SK-N-SH treated with all-trans-retinoic acid at 6 μM for 48 hours (cell line): ENCODE measurements around the gene MAGEB18.

Experiments
- ATAC-seq: fragments of 200-7000 bp; cut with Tn5 transposase; 3 replicates; pipeline ENCODE4 v1.9.1; 2020; ENCODE audit warnings: mild to moderate bottlenecking, moderate library complexity
- ARNTL ChIP-seq: fragments of 450-650 bp; formaldehyde crosslinking; IDR thresholded peaks from 2 replicates; pipeline ENCODE4 v1.5.0; 2020; ENCODE audit warnings: low read depth, mild to moderate bottlenecking, moderate library complexity, borderline replicate concordance
- BACH2 ChIP-seq: fragments of 250-450 bp; sonication (Bioruptor Pico); IDR thresholded peaks from 2 replicates; pipeline ENCODE4 v1.9.0; 2021; ENCODE audit warnings: mild to moderate bottlenecking, borderline replicate concordance
- CREB5 ChIP-seq: fragments of 250-450 bp; sonication (Bioruptor Pico); IDR thresholded peaks from 2 replicates; pipeline ENCODE4 v1.5.1; 2020; ENCODE audit warnings: low read depth, mild to moderate bottlenecking, moderate library complexity
- CSDC2 ChIP-seq: fragments of 250-450 bp; sonication (Bioruptor Pico); IDR thresholded peaks from 2 replicates; pipeline ENCODE4 v1.5.0; 2020; ENCODE audit warnings: mild to moderate bottlenecking, moderate library complexity
- CSRNP3 ChIP-seq: fragments of 250-450 bp; sonication (Bioruptor Pico); IDR thresholded peaks from 2 replicates; pipeline ENCODE4 v1.5.1; 2021; ENCODE audit warnings: mild to moderate bottlenecking, moderate library complexity
- ESRRG ChIP-seq: fragments of 250-450 bp; sonication (Bioruptor Pico); IDR thresholded peaks from 2 replicates; pipeline ENCODE4 v1.6.1; 2021; ENCODE audit warnings: mild to moderate bottlenecking
- GLIS3 ChIP-seq: fragments of 250-450 bp; sonication (Bioruptor Pico); IDR thresholded peaks from 2 replicates; pipeline ENCODE4 v1.5.0; 2020; ENCODE audit warnings: mild to moderate bottlenecking, moderate library complexity
- ISL1 ChIP-seq: fragments of 250-450 bp; sonication (Bioruptor Pico); IDR thresholded peaks from 2 replicates; pipeline ENCODE4 v2.1.2; 2022; ENCODE audit warnings: mild to moderate bottlenecking, moderate library complexity
- PATZ1 ChIP-seq: fragments of 250-450 bp; sonication (Bioruptor Pico); IDR thresholded peaks from 2 replicates; pipeline ENCODE4 v1.8.0; 2020; ENCODE audit warnings: mild to moderate bottlenecking, moderate library complexity, borderline replicate concordance
- PPARA ChIP-seq: fragments of 250-450 bp; sonication (Bioruptor Pico); IDR thresholded peaks from 2 replicates; pipeline ENCODE4 v1.5.0; 2020; ENCODE audit warnings: mild to moderate bottlenecking, borderline replicate concordance
- RARB ChIP-seq: fragments of 250-450 bp; sonication (Bioruptor Pico); IDR thresholded peaks from 2 replicates; pipeline ENCODE4 v1.8.0; 2021; ENCODE audit warnings: mild to moderate bottlenecking, moderate library complexity
- SNAI2 ChIP-seq: fragments of 250-450 bp; sonication (Bioruptor Pico); IDR thresholded peaks from 2 replicates; pipeline ENCODE4 v1.5.0; 2020; ENCODE audit warnings: mild to moderate bottlenecking, moderate library complexity
- TCF4 ChIP-seq: fragments of 250-450 bp; sonication (Bioruptor Pico); IDR thresholded peaks from 2 replicates; pipeline ENCODE4 v1.8.0; 2021; ENCODE audit warnings: mild to moderate bottlenecking, moderate library complexity, borderline replicate concordance
- TOX ChIP-seq: fragments of 250-450 bp; sonication (Bioruptor Pico); IDR thresholded peaks from 2 replicates; pipeline ENCODE4 v1.8.0; 2021; ENCODE audit warnings: mild to moderate bottlenecking, moderate library complexity, borderline replicate concordance
- TSHZ2 ChIP-seq: fragments of 250-450 bp; sonication (Bioruptor Pico); IDR thresholded peaks from 2 replicates; pipeline ENCODE4 v1.5.0; 2020; ENCODE audit warnings: mild to moderate bottlenecking, moderate library complexity
- ZC3H10 ChIP-seq: fragments of 250-450 bp; sonication (Bioruptor Pico); IDR thresholded peaks from 2 replicates; pipeline ENCODE4 v1.5.1; 2021; ENCODE audit warnings: mild to moderate bottlenecking, moderate library complexity
- ZFP3 ChIP-seq: fragments of 250-450 bp; sonication (Bioruptor Pico); IDR thresholded peaks from 2 replicates; pipeline ENCODE4 v1.5.0; 2020; ENCODE audit warnings: mild to moderate bottlenecking, moderate library complexity
- ZFP30 ChIP-seq: fragments of 450-650 bp; formaldehyde crosslinking; IDR thresholded peaks from 2 replicates; pipeline ENCODE4 v1.5.0; 2022; ENCODE audit warnings: mild to moderate bottlenecking, moderate library complexity
- ZNF565 ChIP-seq: fragments of 450-650 bp; formaldehyde crosslinking; conservative IDR thresholded peaks from 2 replicates; pipeline ENCODE4 v1.5.0; 2020; ENCODE audit warnings: low read depth, mild to moderate bottlenecking, moderate library complexity
- ZNF70 ChIP-seq: fragments of 450-650 bp; formaldehyde crosslinking; IDR thresholded peaks from 2 replicates; pipeline ENCODE4 v1.5.0; 2020; ENCODE audit warnings: mild to moderate bottlenecking, moderate library complexity
- ZNF8 ChIP-seq: fragments of 450-650 bp; formaldehyde crosslinking; IDR thresholded peaks from 2 replicates; pipeline ENCODE4 v1.5.0; 2020; ENCODE audit warnings: mild to moderate bottlenecking, moderate library complexity

The MAGEB18 gene

GRCh38 chrX:26146024-26146423, 7.9 kb downstream of the MAGEB18 start:
- TF ChIP-seq TCF4 (CRISPR knock-in tag): no peak
- no peak for TF ChIP-seq BACH2 (CRISPR knock-in tag)
- TF ChIP-seq ISL1 (CRISPR knock-in tag): no peak
- TF ChIP-seq TOX (CRISPR knock-in tag): no peak
- no peak for TF ChIP-seq TSHZ2
- no peak for TF ChIP-seq PPARA (CRISPR knock-in tag)
- no peak for TF ChIP-seq CSRNP3
- no peak for TF ChIP-seq RARB (CRISPR knock-in tag)
- TF ChIP-seq GLIS3: no peak
- no peak for TF ChIP-seq ZC3H10 (CRISPR knock-in tag)
- no peak for TF ChIP-seq ZFP3 (CRISPR knock-in tag)
- no peak for TF ChIP-seq PATZ1
- no peak for TF ChIP-seq ESRRG
- no peak for TF ChIP-seq CREB5
- no peak for TF ChIP-seq ZNF565 (CRISPR knock-in tag)
- no peak for TF ChIP-seq SNAI2 (CRISPR knock-in tag)
- no peak for TF ChIP-seq ZFP30
- TF ChIP-seq ARNTL (CRISPR knock-in tag): no peak
- no peak for TF ChIP-seq ZNF70 (CRISPR knock-in tag)
- no peak for TF ChIP-seq CSDC2 (CRISPR knock-in tag)
- no peak for ATAC-seq

- no peak for ATAC-seq
- no peak for TF ChIP-seq CSDC2 (CRISPR knock-in tag)
- TF ChIP-seq ZNF8 (CRISPR knock-in tag): no peak
- TF ChIP-seq TOX (CRISPR knock-in tag): no peak
- TF ChIP-seq ZFP30: no peak
- TF ChIP-seq ZC3H10 (CRISPR knock-in tag): no peak
- no peak for TF ChIP-seq ARNTL (CRISPR knock-in tag)
- TF ChIP-seq PATZ1: no peak
- no peak for TF ChIP-seq CSRNP3
- no peak for TF ChIP-seq ISL1 (CRISPR knock-in tag)
- TF ChIP-seq ZFP3 (CRISPR knock-in tag): no peak
- no peak for TF ChIP-seq TCF4 (CRISPR knock-in tag)
- TF ChIP-seq BACH2 (CRISPR knock-in tag): no peak
These were observed 22.2 kb downstream of the MAGEB18 start, which contains the start of gene MAGEB6B for GRCh38 chrX:26160301-26160700. Gene MAGEB6B (plus strand): TSS chrX:26160601. CDS start chrX:26160601, 0 bp downstream.
